K562 (cell line): ENCODE measurements around the gene NCAPD2. TPM values are rescaled to one million over a fixed set of nuclear protein-coding genes. Genes with fewer than 3 reads are reported as not detected.

Experiments
- CCNT2 ChIP-seq: IDR thresholded peaks from 2 replicates; pipeline ENCODE4 v1.6.1; 2011; ENCODE audit warnings: borderline replicate concordance, low read depth, mild to moderate bottlenecking, moderate library complexity, mixed read lengths, low read length; ENCODE audit not compliant: insufficient read length; ENCODE audit errors: extremely low read depth
- IRF1 ChIP-seq: sonication (generic); formaldehyde crosslinking; IDR thresholded peaks from 2 replicates; pipeline ENCODE4 v1.8.0; 2022; ENCODE audit warnings: missing genetic modification reagents, mild to moderate bottlenecking, borderline replicate concordance
- STAT5B ChIP-seq: fragments of 250-450 bp; sonication (Bioruptor Pico); IDR thresholded peaks from 2 replicates; pipeline ENCODE4 v1.8.0; 2021; ENCODE audit warnings: mild to moderate bottlenecking, inconsistent platforms
- TFE3 ChIP-seq: fragments of 450-650 bp; formaldehyde crosslinking; IDR thresholded peaks from 2 replicates; pipeline ENCODE4 v1.4.0; 2020; ENCODE audit warnings: mild to moderate bottlenecking, mixed read lengths
- polyA plus RNA-seq, 8 experiments: library from polyadenylated mRNA; depleted of rRNA in 4 of 8; stranded (reverse) in 5 of 8; unstranded in 3 of 8; fragments of >200 nt; fragmentation: Nextera tagmentation in 2 of 8; fragmentation: Illumina TruSeq in 1 of 8; extraction: Ambion mirVana in 2 of 8; extraction: Trizol in 1 of 8; gene quantifications; 2 replicates each; pipeline versions ENCODE4 v1.2.1 to v1.2.3, GENCODE V29; 2011 to 2014; ENCODE audit warnings: inconsistent platforms in 1 of 8, missing spikeins in 1 of 8
- total RNA-seq, 7 experiments: library from RNA; depleted of rRNA in 6 of 7; stranded (reverse); fragments of >200 nt in 6 of 7; fragmentation: Illumina TruSeq in 2 of 7; extraction: Trizol in 2 of 7; gene quantifications; 2 replicates each; pipeline versions ENCODE4 v1.2.1 to v1.2.3, GENCODE V29; 2011 to 2021; ENCODE audit warnings: low replicate concordance in 1 of 7
- TF ChIP-seq, protein P1 (sequence below), 3 experiments: IDR thresholded peaks in 2 of 3; conservative IDR thresholded peaks in 1 of 3; 2 replicates each; pipeline ENCODE4 v1.5.1; 2011 to 2012; ENCODE audit warnings: low read length in 3 of 3, mild to moderate bottlenecking in 3 of 3, control low read depth in 2 of 3, improper control_type of control experiment in 1 of 3, inconsistent platforms in 1 of 3, low read depth in 1 of 3, mixed read lengths in 1 of 3, moderate library complexity in 1 of 3; ENCODE audit not compliant: insufficient read depth in 2 of 3
- TF ChIP-seq, protein P2 (sequence below): fragments of 450-650 bp; IDR thresholded peaks from 2 replicates; pipeline ENCODE4 v1.6.1; 2018; ENCODE audit not compliant: partially characterized antibody
- TF ChIP-seq, protein P3 (sequence below): fragments of 450-650 bp; IDR thresholded peaks from 2 replicates; pipeline ENCODE4 v1.7.1; 2018; ENCODE audit warnings: mild to moderate bottlenecking, low read depth; ENCODE audit not compliant: partially characterized antibody

The NCAPD2 gene
- total and polyA plus RNA-seq, 9 of the 15 experiments (the other 6 are each of a cell fraction or from before 2014, with no cell fraction given) = 16.9 to 93.7 (median 68.3) TPM

DNA sequence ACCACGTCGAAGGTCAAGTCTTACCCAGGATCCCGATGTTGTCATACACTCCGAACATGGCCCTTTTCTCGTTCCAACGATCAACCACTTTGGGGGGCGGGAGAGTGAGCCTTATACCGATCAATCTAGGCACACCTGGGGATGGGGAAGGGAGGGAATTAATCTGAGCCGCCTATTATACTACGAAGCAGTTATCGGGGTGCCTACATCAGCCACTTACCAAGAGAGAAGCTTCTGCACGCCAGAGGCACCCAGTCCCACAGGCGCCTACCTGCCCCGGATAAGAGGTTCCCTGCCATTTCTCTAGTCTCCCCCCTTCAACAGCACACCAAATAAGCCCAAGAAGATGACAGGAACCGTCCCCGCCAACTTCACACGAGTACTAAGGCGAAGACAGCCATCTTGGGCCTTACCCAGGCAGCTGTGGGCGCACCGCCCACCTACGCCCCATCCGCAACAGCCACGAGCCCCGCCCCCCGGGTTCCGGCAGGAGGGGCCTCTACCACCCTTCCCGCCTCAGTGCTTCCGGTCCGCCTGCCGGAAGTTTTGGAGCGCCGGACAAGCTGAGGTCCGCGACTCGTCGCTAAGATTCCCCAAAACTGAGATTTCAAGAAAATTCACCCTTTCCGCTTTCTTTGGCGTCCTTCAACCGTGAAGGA lies 935 bp upstream of the NCAPD2 start, which contains the start of gene MRPL51 (continued):
- TF ChIP-seq TFE3 (CRISPR knock-in tag) = no peak
- no peak for TF ChIP-seq IRF1 (CRISPR knock-in tag)
- no peak for TF ChIP-seq CCNT2
- TF ChIP-seq, protein P1, sequence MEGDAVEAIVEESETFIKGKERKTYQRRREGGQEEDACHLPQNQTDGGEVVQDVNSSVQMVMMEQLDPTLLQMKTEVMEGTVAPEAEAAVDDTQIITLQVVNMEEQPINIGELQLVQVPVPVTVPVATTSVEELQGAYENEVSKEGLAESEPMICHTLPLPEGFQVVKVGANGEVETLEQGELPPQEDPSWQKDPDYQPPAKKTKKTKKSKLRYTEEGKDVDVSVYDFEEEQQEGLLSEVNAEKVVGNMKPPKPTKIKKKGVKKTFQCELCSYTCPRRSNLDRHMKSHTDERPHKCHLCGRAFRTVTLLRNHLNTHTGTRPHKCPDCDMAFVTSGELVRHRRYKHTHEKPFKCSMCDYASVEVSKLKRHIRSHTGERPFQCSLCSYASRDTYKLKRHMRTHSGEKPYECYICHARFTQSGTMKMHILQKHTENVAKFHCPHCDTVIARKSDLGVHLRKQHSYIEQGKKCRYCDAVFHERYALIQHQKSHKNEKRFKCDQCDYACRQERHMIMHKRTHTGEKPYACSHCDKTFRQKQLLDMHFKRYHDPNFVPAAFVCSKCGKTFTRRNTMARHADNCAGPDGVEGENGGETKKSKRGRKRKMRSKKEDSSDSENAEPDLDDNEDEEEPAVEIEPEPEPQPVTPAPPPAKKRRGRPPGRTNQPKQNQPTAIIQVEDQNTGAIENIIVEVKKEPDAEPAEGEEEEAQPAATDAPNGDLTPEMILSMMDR (IDR thresholded peaks at IDR 0.05 in 2 of 3, conservative IDR thresholded peaks at IDR 0.05 in 1 of 3; ENCODE audit: insufficient read depth in 2 of 3, low read depth in 1 of 3, low read length in 3 of 3) = no peak
- TF ChIP-seq, protein P2, sequence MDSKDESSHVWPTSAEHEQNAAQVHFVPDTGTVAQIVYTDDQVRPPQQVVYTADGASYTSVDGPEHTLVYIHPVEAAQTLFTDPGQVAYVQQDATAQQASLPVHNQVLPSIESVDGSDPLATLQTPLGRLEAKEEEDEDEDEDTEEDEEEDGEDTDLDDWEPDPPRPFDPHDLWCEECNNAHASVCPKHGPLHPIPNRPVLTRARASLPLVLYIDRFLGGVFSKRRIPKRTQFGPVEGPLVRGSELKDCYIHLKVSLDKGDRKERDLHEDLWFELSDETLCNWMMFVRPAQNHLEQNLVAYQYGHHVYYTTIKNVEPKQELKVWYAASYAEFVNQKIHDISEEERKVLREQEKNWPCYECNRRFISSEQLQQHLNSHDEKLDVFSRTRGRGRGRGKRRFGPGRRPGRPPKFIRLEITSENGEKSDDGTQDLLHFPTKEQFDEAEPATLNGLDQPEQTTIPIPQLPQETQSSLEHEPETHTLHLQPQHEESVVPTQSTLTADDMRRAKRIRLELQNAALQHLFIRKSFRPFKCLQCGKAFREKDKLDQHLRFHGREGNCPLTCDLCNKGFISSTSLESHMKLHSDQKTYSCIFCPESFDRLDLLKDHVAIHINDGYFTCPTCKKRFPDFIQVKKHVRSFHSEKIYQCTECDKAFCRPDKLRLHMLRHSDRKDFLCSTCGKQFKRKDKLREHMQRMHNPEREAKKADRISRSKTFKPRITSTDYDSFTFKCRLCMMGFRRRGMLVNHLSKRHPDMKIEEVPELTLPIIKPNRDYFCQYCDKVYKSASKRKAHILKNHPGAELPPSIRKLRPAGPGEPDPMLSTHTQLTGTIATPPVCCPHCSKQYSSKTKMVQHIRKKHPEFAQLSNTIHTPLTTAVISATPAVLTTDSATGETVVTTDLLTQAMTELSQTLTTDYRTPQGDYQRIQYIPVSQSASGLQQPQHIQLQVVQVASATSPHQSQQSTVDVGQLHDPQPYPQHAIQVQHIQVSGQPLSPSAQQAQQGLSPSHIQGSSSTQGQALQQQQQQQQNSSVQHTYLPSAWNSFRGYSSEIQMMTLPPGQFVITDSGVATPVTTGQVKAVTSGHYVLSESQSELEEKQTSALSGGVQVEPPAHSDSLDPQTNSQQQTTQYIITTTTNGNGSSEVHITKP = peak; percentile 33
- no peak for TF ChIP-seq STAT5B (CRISPR knock-in tag)
- TF ChIP-seq, protein P3, sequence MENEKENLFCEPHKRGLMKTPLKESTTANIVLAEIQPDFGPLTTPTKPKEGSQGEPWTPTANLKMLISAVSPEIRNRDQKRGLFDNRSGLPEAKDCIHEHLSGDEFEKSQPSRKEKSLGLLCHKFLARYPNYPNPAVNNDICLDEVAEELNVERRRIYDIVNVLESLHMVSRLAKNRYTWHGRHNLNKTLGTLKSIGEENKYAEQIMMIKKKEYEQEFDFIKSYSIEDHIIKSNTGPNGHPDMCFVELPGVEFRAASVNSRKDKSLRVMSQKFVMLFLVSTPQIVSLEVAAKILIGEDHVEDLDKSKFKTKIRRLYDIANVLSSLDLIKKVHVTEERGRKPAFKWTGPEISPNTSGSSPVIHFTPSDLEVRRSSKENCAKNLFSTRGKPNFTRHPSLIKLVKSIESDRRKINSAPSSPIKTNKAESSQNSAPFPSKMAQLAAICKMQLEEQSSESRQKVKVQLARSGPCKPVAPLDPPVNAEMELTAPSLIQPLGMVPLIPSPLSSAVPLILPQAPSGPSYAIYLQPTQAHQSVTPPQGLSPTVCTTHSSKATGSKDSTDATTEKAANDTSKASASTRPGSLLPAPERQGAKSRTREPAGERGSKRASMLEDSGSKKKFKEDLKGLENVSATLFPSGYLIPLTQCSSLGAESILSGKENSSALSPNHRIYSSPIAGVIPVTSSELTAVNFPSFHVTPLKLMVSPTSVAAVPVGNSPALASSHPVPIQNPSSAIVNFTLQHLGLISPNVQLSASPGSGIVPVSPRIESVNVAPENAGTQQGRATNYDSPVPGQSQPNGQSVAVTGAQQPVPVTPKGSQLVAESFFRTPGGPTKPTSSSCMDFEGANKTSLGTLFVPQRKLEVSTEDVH = peak; percentile 86
